ENCODE measurements around the gene SCMH1. TPM values are rescaled to one million over a fixed set of nuclear protein-coding genes. Genes with fewer than 3 reads are reported as not detected.
"Not testable (repeated sequence)": the region's sequence is repeated elsewhere in the genome, so short reads cannot be mapped to it uniquely, and the experiment has no call there.

Gene SCMH1
- total RNA-seq, 1 experiment from 2014 or later, result 42.7 TPM

GRCh38 chr1:41232305-41232704, 9.8 kb downstream of the SCMH1 start:
- H3K4me1 ChIP-seq (ENCODE audit: control insufficient read depth, insufficient read depth, low read length), result peaks cover 3% of the 10 kb centered on the region
- no peak overlapping the region for H3K4me3 ChIP-seq (ENCODE audit: low read depth in 2 of 2, low read length in 2 of 2)
- DNase-seq (ENCODE audit: low read depth, low spot score), result no peak
- intact Hi-C loops (cut with micrococcal nuclease; ENCODE audit: unreplicated experiment), result no loop called here
- ChIA-PET CTCF (no interaction called here), POLR2A (no interaction called here)
- in situ Hi-C loops (cut with HindIII; ENCODE audit: low pct_unique_long_range_greater_than_20kb, low sequenced_read_pairs), result no loop called here
- H3K9me3 ChIP-seq (ENCODE audit: control insufficient read depth, insufficient read depth, low read depth, low read length), result no peaks in the 10 kb centered on the region
- H3K27ac ChIP-seq (ENCODE audit: low read length), result no peak overlapping the region
- no peaks in the 10 kb centered on the region for H3K27me3 ChIP-seq (ENCODE audit: control insufficient read depth, insufficient read depth, low read length)
- no peaks in the 10 kb centered on the region for H3K36me3 ChIP-seq (ENCODE audit: control insufficient read depth, insufficient read depth, low read length)
- ATAC-seq, result no peak
- no TSS peak for BruUV-seq (replicated peaks)
- TF ChIP-seq TCF7L2 (IDR thresholded peaks at IDR 0.05; ENCODE audit: low read depth, low read length), result no peak
- TF ChIP-seq POLR2AphosphoS5 (IDR thresholded peaks at IDR 0.05; ENCODE audit: low read depth, low read length), result no peak
- TF ChIP-seq SIN3A (IDR thresholded peaks at IDR 0.05; ENCODE audit: borderline replicate concordance, insufficient read depth, low read depth, low read length), result no peak
- no peak for TF ChIP-seq REST (IDR thresholded peaks at IDR 0.05; ENCODE audit: insufficient read depth in 1 of 2, low read depth in 2 of 2, low read length in 1 of 2)
- TF ChIP-seq CTCF (IDR thresholded peaks at IDR 0.05), result no peak

GRCh38 chr1:41230656-41231055, 11.4 kb downstream of the SCMH1 start:
- intact Hi-C loops (cut with micrococcal nuclease; ENCODE audit: unreplicated experiment), result no loop called here
- TF ChIP-seq POLR2AphosphoS5 (IDR thresholded peaks at IDR 0.05; ENCODE audit: low read depth, low read length), result no peak
- TF ChIP-seq SIN3A (IDR thresholded peaks at IDR 0.05; ENCODE audit: borderline replicate concordance, insufficient read depth, low read depth, low read length), result no peak
- TF ChIP-seq REST (IDR thresholded peaks at IDR 0.05; ENCODE audit: insufficient read depth in 1 of 2, low read depth in 2 of 2, low read length in 1 of 2), result no peak
- no peak for TF ChIP-seq TCF7L2 (IDR thresholded peaks at IDR 0.05; ENCODE audit: low read depth, low read length)
- no peak for TF ChIP-seq CTCF (IDR thresholded peaks at IDR 0.05)
- CTCF ChIA-PET, result no interaction called here
- H3K27me3 ChIP-seq (ENCODE audit: control insufficient read depth, insufficient read depth, low read length), result no peaks in the 10 kb centered on the region
- H3K9me3 ChIP-seq (ENCODE audit: control insufficient read depth, insufficient read depth, low read depth, low read length), result no peaks in the 10 kb centered on the region
- in situ Hi-C loops (cut with HindIII; ENCODE audit: low pct_unique_long_range_greater_than_20kb, low sequenced_read_pairs), result no loop called here
- no peak for ATAC-seq
- H3K4me1 ChIP-seq (ENCODE audit: control insufficient read depth, insufficient read depth, low read length), result no peaks in the 10 kb centered on the region
- DNase-seq (ENCODE audit: low read depth, low spot score), result no peak
- no TSS peak for BruUV-seq (replicated peaks)
- no peak overlapping the region for H3K27ac ChIP-seq (ENCODE audit: low read length)
- POLR2A ChIA-PET, result no interaction called here
- H3K36me3 ChIP-seq (ENCODE audit: control insufficient read depth, insufficient read depth, low read length), result no peaks in the 10 kb centered on the region
- no peak overlapping the region for H3K4me3 ChIP-seq (ENCODE audit: low read depth in 2 of 2, low read length in 2 of 2)

DNA sequence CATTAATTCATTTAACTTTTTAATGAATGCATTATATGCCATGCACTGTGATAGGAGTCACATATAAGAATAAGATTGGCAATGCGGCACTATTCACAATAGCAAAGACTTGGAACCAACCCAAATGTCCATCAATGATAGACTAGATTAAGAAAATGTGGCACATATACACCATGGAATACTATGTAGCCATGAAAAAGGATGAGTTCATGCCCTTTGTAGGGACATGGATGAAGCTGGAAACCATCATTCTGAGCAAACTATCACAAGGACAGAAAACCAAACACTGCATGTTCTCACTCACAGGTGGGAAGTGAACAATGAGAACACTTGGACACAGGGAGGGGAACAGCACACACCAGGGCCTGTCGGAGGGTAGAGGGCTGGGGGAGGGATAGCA, 12.9 kb downstream of the SCMH1 start:
- POLR2A ChIA-PET, result not testable (repeated sequence)

More for the DNA sequence above, 12.9 kb downstream of the SCMH1 start:
- H3K27ac ChIP-seq (ENCODE audit: low read length); H3K27me3 ChIP-seq (ENCODE audit: control insufficient read depth, insufficient read depth, low read length); H3K4me3 ChIP-seq (ENCODE audit: low read depth in 2 of 2, low read length in 2 of 2); BruUV-seq (replicated peaks); CTCF ChIA-PET; intact Hi-C loops (cut with micrococcal nuclease; ENCODE audit: unreplicated experiment); DNase-seq (ENCODE audit: low read depth, low spot score); H3K4me1 ChIP-seq (ENCODE audit: control insufficient read depth, insufficient read depth, low read length); H3K9me3 ChIP-seq (ENCODE audit: control insufficient read depth, insufficient read depth, low read depth, low read length); in situ Hi-C loops (cut with HindIII; ENCODE audit: low pct_unique_long_range_greater_than_20kb, low sequenced_read_pairs); H3K36me3 ChIP-seq (ENCODE audit: control insufficient read depth, insufficient read depth, low read length); ATAC-seq: not testable (repeated sequence)

Data from Panc1 (cell line).